ENCODE measurements around the gene PTCH1.

Gene PTCH1

DNA sequence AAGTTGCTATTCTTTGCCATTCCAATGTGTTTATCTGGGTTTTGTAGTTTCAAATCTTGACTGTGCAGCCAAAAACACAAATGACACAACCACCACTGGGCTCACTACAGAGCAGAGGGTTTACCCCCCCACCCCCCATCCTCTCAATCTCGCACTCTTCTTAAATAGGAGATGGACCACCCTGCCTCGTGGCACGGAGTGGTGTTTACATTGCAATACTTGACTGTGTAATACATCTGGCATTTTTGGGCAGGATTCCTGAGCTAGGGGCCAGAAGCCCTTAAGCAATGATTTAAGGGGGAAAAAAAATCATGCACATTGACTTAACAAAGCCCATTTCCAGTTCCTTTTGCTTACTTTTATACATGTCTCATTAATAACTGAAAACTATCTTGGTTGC is 19.0 kb downstream of the PTCH1 start:
- no peak for DNase-seq

DNA sequence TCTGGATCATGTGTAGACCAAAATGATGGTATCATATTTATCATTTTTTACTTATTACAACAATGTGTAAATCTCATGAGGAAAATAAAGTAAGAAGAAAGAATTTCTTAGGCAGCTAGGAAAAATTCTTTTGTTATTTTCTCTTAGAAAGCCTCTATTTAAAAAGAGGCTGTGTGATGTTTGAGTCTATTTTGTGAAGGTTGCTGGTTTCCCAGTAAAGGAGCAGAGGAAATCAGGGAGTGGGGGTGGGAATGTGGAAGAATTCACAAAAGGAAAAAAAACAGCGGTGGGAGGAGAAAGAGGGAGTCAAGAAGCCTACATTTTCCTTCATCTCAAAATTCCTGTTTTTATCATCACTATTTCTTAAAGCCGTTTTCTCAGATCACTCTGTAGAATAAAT is 20.1 kb downstream of the PTCH1 start:
- DNase-seq = no peak

DNA sequence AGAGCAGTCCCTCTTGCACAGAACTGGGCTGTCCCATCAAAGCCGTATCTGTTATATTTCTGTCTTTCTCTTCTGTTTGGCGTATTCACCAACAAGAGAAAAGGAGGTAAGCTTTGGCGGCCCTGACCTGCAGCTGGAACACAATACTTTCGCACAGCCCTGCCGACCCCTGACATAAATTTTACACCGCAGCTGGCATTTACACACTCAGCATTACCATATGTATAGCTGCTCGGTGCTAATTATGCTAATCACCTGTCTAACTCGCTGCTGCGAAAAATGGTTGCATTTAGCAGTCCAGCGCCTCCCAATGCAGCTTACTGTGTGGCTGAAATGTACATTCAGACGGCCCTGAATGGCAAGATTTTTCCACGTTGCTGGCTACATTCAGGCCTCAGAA is 20.8 kb downstream of the PTCH1 start:
- no peak for DNase-seq

- DNase-seq = no peak
Observed at GRCh38 chr9:95495529-95495928, 21.2 kb downstream of the PTCH1 start.

DNA sequence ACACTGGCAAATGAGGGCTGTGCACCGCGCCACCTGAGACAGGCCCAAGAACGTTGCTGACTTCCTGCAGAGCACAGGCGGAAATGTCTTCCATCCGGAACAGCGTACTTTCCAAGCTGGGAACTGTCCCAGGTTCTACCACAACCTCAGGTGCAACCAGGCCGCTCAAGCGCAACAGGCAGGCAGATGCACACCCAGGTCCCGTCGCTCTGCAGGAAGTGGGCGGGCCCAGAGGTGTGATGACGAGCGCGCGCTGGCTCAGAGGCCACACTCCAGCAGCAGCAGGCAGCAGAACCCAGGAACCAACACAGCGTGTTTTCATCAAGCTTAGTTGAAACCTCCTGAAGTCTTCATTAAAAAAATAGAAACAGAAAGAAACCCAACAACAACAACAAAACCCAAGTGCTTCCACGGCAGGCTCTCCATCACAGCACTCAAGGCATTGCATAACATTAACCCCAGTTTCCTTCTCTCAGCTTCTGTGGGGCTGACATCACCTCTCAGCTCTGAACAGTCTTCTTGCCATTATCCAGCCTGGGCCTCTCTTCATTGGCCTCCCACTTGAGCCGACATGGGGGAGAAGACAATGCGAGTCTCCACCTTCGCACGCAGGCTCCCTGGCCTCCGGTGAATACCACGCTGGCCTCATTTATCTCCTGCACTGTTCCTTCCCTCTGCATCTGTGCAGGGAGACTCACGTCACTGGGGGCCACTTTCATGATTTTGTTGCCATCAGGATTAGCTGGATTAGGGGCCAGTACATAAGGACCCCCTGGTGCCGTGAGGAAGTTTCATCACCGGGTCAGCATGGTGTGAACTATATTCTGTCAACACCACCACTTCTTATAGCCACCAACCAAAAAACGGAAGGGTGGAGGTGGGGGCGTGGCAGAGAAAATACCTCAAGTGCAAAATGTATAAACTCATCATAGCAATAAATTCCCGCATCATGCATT is 22.1 kb downstream of the PTCH1 start:
- peak; percentile 48 for DNase-seq

GRCh38 chr9:95494022-95494415 is 22.8 kb downstream of the PTCH1 start:
- peak; percentile 71 for DNase-seq

- no peak for DNase-seq
Observed at GRCh38 chr9:95493402-95493801, 23.4 kb downstream of the PTCH1 start.

GRCh38 chr9:95491543-95492320 is 25.0 kb downstream of the PTCH1 start:
- no peak for DNase-seq

DNA sequence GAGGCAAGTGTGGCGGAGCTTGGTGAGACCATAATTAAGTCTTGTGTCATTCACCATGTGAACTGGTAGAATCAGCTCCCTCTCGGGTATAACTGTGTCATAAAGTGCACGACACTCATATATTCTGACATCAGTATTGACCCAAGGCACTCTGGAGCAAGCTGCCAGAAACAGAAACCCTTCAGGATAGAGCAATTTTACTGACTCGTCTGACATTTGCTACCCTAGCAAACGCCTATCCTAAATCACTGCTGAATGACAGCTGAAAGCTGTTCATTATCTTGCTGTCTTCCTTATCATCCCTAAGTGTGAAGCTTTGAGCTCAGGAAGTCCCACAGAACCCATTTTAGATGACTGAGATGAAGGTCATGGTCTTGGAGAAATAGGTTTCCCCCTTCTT is 27.8 kb downstream of the PTCH1 start:
- DNase-seq = no peak

- DNase-seq = no peak
Observed at GRCh38 chr9:95486318-95486717, 30.5 kb downstream of the PTCH1 start.

GRCh38 chr9:95484225-95484624 is 32.5 kb downstream of the PTCH1 start:
- DNase-seq = no peak

DNA sequence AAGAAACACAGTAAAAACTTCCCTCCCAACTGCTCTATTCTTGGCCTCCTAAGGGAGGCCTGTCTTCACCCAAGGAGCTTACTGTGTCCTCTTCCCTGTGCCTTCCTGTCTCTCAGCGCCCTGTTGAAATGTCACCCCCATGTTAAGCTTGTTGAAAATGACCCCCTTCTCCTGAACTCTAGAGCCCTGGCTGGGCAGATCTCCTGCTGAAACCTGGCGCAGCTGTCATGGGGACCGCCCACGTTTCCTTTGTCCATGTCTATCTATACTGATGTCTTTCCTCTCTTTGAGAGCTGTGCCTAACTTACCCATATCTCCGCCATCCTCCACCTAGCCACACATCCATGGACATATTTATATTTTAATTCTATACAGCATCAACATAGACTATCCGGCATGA is 33.3 kb downstream of the PTCH1 start:
- no peak for DNase-seq

DNA sequence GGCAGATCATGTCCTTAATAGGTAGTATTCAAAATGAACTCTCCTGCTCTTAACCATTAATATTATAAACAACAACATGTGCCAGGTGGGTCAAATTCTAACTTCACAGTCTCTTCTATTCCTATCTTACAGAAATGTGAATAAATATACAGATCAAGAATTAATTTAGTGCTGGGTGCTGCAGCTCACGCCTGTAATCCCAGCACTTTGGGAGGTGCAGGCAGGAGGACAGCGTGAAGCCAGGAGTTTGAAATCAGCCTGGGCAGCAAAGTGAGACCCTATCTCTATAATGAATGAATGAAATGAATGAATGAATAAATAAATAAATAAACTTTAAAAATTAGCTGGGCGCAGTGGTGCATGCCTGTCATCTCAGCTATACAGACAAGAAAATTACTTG is 34.1 kb downstream of the PTCH1 start:
- no peak for DNase-seq

DNA sequence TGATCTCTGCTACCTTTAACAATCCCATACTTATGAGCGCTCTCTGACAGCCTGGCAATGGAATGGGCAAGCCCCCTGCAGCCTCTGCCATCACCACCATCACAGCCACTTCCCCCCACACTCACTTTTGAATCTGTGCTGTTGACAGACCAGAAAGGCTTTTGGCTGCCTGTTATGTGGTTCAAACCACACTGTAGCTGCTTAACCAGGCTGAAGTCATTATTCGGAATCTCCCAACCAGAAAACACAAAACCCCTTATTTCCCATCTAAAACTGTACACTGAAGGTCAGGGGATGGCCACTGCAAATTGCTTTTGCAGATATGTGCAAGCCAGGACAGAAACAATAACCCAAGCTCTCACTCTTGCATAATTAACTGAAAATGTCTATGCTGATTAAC is 35.8 kb downstream of the PTCH1 start:
- DNase-seq = no peak

DNA sequence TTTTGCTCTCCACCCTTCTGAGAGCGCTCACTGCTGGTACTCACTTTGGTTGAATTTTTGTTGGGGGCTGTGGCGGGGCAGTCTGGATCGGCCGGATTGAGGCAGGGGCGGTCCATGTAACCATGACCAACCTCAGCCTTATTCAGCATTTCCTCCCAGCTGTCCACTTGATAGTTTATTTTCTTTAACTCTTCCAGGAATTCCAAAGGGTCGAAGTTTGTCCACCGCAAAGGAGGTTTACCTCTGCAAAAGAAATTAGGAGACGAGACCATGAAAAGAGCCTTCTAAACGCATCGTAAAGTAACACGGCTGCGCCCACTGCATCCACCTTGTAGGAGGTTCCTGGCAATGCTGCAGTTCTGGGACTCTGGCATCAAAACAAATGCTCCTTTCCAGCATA is 36.4 kb downstream of the PTCH1 start:
- DNase-seq = no peak

DNA sequence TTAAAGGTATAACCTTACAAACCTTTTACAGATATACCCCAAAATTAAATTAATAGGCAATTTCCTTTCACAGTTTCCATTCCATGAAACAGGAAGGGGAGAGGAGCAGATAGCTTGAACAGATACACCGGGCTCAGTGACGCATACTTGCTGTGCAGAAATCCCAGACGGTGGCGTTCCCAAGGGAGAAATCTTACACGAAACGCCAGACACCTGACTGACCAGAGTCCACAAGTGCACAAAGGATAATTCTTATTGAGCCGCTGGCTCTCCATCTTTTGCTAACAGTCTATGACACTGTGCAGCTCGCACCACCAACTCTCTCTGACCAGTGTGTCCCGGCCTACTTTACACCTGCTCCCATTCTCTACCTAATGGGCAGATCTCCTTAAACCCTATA is 37.4 kb downstream of the PTCH1 start:
- DNase-seq = no peak

DNA sequence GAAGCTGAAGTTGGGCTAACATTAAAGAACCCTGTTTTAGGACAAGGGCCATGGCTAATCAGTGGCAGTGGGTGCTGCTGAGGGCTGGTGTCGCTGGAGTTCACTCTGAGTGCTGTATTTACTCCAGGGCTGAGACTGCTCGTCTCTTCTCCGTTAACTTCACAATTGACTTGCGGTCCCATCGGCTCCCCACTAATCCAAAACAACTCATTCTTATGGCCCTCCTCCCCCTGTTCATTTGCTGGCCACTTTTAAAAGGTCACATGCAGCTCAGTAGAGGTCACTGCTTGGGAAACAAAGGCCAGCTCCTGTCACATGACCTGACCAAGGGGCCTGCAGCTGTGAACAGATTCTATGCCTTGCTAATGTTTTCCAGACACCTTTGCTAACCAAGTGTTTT is 38.4 kb downstream of the PTCH1 start:
- no peak for DNase-seq

DNA sequence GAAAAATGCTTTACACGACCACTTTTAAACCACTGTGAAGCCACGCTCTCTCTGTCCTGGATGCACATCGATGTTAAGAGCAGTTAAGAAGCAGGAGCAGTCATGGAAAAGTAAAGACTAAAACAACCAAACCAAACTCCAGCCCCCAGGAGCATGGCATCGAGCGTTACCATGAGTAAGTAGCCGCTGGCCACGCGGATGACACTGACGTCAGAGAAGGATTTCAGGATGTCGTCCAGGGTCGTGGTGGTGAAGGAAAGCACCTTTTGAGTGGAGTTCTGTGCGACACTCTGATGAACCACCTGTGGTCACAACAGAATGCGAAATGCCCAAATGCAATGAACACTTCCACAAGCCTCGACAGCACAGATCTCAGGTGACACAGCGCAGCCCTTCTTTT is 38.9 kb downstream of the PTCH1 start:
- DNase-seq = no peak

- DNase-seq = no peak
Observed at GRCh38 chr9:95477441-95477840, 39.3 kb downstream of the PTCH1 start.

GRCh38 chr9:95468791-95469190 is 48.0 kb downstream of the PTCH1 start:
- no peak for DNase-seq

DNA sequence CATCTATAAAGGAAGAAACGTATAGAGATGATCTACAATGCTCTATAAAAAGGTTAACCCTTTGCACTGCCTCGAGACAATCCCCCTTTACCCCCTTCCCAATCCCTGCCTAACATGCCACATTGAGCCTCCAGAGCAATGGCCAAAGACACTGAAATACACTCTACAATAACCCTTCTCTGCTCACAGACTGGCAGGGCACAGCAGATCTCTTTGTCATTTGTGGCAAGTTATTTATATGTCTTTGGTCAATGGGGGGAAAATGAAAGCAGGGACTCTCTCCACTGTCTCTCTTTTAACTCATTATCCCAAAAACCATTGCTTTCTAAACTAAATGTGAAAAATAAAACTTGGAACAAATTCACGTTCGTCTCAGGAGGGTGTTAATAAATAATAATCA is 51.7 kb downstream of the PTCH1 start:
- DNase-seq = no peak

GRCh38 chr9:95463148-95464060 is 53.4 kb downstream of the PTCH1 start:
- DNase-seq = peak; percentile 26

Data from NCI-H1694 treated with DMSO at 0.1 percent for 48 hours (cell line).